ENCODE results near the gene CLNK.

CLNK gene

GRCh38 chr4:10500776-10501175 lies 183.8 kb downstream of the CLNK start:
- DNase-seq (ENCODE audit: low read depth in 2 of 2), result no peak
- TF ChIP-seq, protein P1, sequence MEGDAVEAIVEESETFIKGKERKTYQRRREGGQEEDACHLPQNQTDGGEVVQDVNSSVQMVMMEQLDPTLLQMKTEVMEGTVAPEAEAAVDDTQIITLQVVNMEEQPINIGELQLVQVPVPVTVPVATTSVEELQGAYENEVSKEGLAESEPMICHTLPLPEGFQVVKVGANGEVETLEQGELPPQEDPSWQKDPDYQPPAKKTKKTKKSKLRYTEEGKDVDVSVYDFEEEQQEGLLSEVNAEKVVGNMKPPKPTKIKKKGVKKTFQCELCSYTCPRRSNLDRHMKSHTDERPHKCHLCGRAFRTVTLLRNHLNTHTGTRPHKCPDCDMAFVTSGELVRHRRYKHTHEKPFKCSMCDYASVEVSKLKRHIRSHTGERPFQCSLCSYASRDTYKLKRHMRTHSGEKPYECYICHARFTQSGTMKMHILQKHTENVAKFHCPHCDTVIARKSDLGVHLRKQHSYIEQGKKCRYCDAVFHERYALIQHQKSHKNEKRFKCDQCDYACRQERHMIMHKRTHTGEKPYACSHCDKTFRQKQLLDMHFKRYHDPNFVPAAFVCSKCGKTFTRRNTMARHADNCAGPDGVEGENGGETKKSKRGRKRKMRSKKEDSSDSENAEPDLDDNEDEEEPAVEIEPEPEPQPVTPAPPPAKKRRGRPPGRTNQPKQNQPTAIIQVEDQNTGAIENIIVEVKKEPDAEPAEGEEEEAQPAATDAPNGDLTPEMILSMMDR (IDR thresholded peaks at IDR 0.05; ENCODE audit: low read depth, low read length), result no peak
- no peak overlapping the region for H3K4me3 ChIP-seq (replicated peaks in 1 of 2; ENCODE audit: low read depth in 2 of 2, low read length in 2 of 2)

GRCh38 chr4:10496200-10496599 lies 188.4 kb downstream of the CLNK start:
- no peak overlapping the region for H3K4me3 ChIP-seq (replicated peaks in 1 of 2; ENCODE audit: low read depth in 2 of 2, low read length in 2 of 2)
- TF ChIP-seq, protein P1 (IDR thresholded peaks at IDR 0.05; ENCODE audit: low read depth, low read length), result no peak
- no peak for DNase-seq (ENCODE audit: low read depth in 2 of 2)

DNA sequence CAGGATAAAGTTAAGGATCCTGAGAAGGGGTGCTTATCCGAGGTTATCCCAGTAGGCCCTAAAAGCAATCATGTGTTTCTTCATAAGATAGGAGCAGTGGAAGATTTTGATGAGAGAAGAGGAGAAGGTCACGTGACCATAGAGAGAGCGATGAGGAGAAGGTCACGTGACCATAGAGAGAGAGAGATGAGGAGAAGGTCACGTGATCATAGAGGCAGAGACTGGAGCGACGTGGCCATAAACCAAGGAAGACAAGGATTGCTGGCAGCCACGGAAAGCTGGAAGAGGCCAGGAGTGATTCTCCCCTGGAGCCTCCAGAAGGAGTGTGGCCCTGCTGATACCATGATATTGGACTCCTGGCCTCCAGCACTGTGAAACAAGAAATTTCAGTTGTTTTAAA lies 188.9 kb downstream of the CLNK start:
- DNase-seq (ENCODE audit: low read depth in 2 of 2), result no peak
- TF ChIP-seq, protein P1 (IDR thresholded peaks at IDR 0.05; ENCODE audit: low read depth, low read length), result no peak
- H3K4me3 ChIP-seq (replicated peaks in 1 of 2; ENCODE audit: low read depth in 2 of 2, low read length in 2 of 2), result no peak overlapping the region

- TF ChIP-seq, protein P1 (IDR thresholded peaks at IDR 0.05; ENCODE audit: low read depth, low read length), result no peak
- DNase-seq (ENCODE audit: low read depth in 2 of 2), result no peak
- no peak overlapping the region for H3K4me3 ChIP-seq (replicated peaks in 1 of 2; ENCODE audit: low read depth in 2 of 2, low read length in 2 of 2)
These were observed 192.1 kb downstream of the CLNK start for GRCh38 chr4:10492464-10492863.

DNA sequence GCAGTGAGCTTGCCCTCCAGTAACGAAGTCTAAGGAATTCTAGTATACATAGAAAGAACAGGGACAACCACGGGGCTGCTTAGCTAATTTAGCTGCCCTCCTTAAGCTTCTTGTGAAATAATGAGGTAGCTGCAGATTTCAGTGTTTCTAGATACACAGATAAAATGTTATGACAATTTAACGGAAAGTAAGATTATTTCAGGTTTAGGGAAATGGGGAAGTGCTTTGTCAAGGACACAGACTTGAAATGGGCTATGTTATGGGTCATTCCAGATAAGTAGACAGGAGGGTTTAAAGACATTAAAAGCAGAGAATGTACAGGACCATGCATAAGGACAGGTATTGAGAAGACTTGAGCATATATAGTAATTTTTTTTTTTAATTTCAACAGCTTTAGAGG lies 193.2 kb downstream of the CLNK start:
- TF ChIP-seq, protein P1 (IDR thresholded peaks at IDR 0.05; ENCODE audit: low read depth, low read length), result no peak
- no peak overlapping the region for H3K4me3 ChIP-seq (replicated peaks in 1 of 2; ENCODE audit: low read depth in 2 of 2, low read length in 2 of 2)
- no peak for DNase-seq (ENCODE audit: low read depth in 2 of 2)

DNA sequence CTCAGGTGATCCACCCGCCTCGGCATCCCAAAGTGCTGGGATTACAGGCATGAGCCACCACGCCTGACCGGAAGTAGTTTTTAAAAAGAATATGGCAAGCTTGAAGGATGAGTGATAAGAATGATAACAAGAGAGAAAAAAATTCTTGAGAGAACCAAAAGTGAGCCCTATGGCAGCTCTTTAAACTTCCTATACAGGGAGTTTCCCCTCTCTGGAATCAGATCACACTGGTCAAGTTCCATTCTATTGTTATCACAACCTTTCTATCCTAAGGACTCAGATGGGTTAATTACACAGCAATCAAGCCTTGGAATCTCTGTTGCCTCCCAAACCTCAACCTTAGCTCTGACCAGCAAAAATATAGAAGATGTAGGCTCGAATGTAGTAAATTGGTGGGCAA lies 193.6 kb downstream of the CLNK start:
- no peak for DNase-seq (ENCODE audit: low read depth in 2 of 2)
- no peak overlapping the region for H3K4me3 ChIP-seq (replicated peaks in 1 of 2; ENCODE audit: low read depth in 2 of 2, low read length in 2 of 2)
- TF ChIP-seq, protein P1 (IDR thresholded peaks at IDR 0.05; ENCODE audit: low read depth, low read length), result no peak

DNA sequence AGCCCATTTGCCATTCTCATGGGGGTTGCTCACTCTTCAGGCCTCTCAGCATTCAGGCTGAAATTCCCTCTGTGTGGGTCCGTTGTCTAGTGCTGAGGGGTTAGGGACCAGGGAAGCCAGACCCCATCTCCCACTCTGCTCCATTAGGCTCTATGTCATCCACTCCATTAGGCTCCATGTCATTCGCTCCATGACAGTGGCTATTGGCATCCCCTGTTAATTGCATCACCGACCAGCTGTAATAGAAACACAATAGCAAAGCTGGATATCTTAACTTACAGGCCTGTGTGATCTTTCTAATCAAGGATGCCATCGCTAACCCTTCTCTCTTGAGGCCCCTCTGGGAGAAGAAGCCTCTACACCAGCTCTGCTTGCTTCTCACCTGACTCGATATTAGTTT lies 201.7 kb downstream of the CLNK start:
- H3K4me3 ChIP-seq (replicated peaks in 1 of 2; ENCODE audit: low read depth in 2 of 2, low read length in 2 of 2), result no peak overlapping the region
- DNase-seq (ENCODE audit: low read depth in 2 of 2), result no peak
- TF ChIP-seq, protein P1 (IDR thresholded peaks at IDR 0.05; ENCODE audit: low read depth, low read length), result no peak
